NCI-H2029 treated with DMSO at 0.1 percent for 48 hours (cell line): ENCODE results near the gene COL20A1.

Source experiments
- DNase-seq: peaks from one replicate; lab custom pipeline; 2025; lab: John Stamatoyannopoulos, UW

Gene COL20A1

DNA sequence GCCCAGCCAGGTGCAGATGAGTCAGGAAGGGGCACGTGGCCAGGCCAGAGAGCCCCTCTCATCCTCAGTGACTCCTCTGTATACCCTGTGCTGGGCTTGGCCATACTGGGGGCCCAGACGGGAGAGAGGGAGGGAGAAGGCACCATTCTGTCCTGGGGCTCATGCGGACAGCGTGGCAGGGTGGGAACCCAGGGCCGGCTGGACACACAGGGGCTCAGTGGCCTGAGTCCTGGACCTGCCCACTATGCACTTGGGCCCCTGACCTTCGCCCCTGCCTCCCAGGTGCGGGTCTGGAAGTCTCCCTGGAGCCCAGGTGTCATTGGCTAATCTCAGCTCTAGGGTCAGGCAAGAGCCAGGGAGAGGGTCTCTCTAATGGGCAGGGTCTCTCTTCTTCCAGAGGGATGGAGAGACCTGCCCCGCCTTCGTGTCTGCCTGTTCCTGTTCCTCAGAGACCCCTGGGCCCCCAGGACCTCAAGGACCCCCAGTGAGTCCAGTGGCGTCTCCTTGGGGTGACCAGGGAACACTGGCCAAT, 27.7 kb downstream of the COL20A1 start:
- no peak for DNase-seq

DNA sequence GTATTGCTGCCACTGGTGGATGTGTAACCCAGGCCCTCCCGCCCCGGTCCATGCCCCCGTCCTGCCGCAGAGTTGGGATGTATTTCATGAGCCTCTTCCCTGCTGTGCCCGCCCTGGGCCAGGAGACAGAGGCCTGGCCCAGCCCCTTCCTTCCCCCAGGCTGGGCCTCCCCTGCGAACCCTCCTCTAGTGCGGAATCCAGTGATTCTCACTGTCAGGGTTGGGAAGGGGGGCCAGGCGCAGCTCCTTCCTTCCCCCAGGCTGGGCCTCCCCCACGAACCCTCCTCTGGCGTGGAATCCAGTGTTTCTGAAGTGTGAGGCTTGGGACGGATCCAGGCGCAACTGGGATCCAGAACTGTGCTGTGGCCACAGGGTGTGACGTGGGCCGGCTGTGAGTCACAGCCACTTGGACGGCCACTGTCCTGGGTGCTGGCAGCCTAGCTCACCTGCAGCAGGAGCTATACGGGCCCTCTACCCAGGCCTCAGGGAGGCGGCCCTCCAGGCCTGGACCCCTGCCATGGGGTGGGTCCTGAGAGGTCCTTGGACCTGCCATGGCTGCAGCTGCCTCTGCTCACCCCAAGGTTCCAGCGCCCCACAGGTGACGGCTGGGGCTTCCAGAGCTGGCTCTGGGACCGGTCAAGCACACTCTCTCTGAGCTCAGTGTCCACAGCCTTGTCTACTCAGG, 28.3 kb downstream of the COL20A1 start:
- DNase-seq: no peak

DNA sequence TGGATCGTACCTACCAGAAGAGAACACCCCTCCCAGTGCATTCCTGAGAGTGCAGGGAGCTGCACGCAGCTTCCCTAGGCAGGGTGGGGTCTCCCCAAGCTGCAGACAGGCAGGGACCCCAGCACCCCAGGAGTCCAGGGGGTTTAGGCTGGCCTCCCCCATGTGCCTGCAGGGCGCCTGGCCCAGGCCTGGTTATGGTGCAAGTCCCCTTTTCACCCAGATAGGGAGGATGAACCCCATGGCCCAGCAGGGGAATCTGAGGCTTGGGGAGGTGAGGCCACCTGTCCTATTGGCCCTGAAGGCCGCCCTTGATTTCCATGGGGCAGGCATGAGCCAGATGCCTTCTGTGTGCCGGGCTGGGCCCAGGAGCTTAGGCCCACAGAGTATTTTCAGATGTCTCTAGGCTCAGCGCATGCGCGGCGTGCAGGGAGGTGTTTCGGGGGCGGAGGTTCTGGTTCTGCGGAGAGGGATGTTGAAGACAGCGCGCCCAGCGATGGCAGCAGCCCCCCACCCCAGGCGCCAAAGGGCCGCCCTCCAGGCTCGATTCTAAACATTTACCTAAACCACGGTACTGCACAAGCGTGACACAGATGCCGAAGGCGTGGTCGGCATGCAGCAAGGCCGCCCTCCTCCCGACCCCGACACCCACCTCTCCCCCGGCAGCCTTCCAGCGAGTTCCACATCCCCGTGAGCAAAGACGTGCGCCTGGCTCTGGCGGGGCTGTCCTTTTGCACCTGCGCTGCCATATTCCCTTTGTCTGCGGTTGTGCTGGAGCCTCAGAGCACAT, 29.4 kb downstream of the COL20A1 start:
- no peak for DNase-seq

DNA sequence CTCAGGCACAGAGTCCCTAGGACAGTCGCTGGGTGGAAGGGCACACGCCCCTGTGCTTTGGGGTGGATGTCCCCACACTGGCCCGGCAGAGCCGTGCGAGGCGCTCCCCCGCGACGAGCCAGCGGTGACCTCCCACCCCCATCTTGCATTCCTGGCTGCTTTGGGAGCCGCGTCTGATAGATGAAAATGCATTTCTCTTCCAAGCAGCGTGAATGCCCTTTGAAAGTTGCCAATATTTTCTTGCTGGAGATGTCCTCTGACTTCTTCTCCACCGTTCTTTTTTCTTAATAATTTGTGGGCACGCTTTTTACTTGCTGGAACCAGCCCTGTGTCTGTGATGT, 29.9 kb downstream of the COL20A1 start:
- no peak for DNase-seq

DNA sequence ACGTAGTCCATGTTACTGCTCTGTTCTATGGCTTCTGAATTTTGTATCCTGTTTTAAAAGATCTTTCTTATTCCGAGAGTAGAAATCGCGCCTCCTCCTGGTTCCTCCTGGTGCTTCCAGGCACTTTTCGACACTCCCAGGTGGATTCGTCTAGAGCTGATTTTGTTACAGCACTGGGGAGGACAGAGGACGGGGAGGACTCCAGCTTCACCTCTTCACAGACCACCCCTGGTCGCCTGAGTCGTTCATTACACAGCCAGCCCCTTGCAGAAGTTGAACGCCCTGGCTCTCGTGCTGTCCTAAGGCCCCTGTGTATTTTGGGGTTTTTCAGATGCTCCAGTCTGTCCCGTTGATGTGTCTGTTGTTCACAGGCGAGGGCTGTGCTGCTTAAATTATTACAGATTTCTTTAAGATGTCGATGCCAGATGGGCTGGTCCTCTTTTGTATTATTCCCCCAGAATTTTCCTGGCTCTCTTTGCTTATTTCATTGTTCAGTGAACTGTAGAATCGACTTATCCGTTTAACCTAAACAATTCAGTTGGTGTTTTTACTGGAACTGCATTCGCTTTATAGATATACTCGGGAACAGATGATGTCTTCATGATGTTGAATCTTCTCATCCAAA, 30.5 kb downstream of the COL20A1 start:
- no peak for DNase-seq

DNA sequence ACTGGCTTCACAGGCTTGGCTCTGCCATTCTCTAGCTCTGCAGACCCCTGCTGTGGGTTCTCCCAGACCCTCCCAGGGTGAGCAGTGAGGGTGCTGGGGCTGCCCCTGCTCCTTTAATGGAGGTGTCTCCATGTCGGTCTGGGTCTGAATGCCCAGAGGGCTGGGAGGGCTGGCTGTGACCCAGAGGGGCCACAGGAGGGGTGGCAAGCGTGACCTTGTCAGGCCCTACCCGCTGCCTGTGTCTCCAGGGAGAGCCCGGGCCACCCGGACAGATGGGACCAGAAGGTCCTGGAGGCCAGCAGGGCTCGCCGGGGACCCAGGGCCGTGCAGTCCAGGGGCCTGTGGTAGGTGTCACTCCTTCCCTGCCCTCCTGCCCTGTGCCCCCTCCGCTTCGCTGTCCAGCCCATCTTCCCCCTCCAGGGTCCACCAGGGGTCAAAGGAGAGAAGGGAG, 32.1 kb downstream of the COL20A1 start:
- no peak for DNase-seq

DNA sequence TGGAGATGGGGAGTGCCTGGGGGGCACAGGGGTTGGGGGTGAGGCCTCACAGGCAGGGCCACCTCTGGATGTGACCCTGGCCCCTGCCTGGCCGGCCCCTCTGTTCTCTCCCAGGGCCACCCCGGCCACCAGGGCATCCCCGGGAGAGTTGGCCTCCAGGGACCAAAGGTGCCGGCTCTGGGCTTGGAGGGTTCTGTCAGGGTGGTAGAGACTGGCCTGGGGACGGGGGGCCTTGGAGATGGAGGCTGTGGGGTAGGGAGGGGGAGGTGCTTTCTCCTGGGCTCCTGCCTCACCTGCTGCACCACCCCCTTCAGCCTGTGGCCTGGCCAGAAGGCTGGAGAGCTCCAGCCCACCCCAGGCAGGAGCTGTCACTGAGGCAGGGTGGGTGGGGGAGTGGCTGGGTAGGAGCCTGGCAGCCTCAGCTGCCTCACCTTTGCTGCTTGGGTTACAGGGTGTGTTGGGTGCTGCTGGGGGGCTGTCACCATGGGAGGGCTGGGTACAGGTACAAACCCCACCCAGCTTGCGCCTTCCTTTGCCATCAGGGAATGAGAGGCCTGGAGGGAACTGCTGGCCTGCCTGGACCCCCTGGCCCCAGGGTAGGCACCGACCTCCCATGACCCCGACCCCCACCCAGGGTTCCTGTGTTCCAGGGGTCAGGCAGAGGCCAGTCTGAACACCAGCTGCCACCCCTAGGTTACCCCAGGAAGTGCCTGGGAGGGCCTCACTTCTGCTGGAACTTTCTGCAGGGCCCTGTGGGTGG, 32.7 kb downstream of the COL20A1 start:
- DNase-seq: no peak

DNA sequence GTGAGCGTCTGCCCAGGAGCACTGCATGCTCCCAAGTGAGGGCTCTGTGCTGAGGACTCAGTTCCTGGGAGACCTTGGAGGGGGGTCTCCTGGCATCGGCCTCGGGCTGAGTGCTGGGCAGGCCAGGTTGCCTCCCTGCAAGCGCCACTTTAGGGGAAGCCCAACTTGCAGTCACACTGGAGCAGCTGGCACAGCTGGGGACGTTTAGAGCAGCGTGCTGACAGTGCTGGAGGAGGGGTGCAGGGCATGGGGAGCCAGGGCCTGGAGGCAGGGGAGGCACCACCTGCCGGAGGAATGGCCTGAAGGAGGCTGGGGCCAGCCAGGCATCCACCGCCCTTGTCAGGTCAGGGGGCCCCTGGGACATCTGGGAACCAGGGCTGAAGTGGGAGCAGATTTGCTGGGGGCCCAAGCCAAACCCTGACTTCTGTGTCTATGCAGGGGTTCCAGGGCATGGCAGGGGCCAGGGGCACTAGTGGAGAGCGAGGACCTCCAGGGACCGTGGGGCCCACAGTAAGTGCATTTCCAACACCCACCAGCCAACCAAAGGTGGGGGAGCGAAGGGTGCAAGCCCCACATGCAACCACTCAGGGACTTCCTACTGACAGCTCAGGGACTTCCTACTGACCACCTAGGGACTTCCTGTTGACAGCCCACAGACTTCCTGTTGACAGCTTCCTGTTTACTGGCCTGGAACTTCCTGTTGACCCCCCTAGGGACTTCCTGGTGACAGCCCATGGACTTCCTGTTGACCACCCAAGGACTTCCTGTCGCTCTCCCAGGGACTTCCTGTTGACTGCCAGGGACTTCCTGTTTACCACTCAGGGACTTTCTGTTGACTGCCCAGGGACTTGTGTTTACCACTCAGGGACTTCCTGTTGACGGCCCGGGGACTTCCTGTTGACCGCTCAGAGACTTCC, 33.6 kb downstream of the COL20A1 start:
- no peak for DNase-seq

DNA sequence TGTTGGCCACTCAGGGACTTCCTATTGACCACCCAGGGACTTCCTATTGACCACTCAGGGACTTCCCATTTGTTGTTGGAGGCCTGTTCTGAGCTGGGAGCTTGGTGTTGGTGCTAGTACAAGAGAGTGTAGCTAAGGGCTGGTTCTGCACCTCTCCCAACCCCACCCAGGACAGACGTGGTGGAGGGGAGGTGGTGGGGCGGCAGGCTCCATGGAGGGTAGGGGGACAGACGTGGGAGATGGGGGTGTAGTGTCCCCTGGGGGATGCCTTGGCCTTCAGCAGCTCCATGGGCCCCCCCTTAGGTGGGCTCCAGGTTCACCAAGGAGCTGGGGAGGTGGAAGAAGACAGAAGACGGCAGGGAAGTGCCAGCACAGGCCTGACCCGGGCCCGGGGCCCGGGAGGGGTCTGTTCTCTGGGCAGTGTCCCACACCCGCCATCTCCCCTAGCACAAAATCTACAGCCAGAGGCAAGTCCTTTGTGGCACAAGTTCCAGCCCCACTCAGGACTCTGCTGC, 34.3 kb downstream of the COL20A1 start:
- no peak for DNase-seq

DNA sequence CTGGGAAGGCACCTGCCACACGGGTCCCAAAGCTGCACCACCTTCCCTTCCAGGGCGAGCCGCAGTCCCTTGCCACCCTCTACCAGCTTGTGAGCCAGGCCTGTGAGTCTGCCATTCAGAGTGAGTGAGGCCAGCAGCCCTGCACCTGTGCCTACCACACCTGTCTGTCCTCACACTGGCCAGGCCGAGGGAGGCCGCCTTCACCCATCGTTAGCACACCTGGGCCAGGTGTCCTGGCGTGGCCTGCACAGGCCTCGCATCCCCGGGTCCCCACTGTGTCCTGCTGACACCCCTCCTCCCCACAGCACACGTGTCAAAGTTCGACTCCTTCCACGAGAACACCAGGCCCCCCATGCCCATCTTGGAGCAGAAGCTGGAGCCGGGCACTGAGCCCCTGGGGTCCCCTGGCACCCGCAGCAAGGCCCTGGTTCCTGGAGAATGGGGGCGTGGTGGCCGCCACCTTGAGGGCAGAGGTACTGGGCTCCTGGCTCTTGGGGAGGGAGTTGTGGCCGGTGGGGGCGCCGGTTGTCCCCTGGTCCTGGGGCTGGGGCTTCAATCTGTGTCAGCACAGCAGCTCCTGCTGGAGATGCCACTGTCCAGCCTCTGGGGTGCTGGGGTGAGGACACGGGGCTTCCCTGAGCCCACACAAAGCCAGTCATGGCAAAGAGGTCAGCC, 35.2 kb downstream of the COL20A1 start:
- DNase-seq: no peak

DNA sequence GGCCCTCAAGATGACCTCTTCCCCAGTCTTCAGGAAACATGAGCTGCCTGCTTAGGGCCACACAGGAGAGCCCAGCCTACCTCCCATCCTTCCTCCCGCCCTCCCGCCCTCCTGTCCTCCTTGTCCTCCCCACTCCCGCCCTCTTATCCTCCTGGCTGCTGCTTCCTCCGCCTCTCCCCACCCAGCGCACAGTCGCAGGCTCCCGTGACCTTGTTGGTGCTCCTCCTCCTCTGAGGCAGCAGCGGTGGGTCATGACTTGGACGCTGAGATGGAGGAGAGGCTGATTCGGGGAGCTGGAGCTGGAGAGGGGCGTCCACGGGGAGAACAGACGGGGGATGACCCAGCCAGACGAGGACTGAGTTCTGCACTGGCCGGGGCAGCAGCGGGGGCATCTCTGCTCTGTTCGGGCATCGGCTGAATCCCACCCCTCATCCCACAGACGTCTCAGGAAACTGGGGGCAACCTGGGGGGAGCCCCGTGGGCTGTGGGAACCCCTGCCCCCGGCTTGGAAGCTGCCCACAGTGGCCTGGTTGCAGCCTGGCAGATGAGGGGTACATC, 35.8 kb downstream of the COL20A1 start:
- DNase-seq: no peak

DNA sequence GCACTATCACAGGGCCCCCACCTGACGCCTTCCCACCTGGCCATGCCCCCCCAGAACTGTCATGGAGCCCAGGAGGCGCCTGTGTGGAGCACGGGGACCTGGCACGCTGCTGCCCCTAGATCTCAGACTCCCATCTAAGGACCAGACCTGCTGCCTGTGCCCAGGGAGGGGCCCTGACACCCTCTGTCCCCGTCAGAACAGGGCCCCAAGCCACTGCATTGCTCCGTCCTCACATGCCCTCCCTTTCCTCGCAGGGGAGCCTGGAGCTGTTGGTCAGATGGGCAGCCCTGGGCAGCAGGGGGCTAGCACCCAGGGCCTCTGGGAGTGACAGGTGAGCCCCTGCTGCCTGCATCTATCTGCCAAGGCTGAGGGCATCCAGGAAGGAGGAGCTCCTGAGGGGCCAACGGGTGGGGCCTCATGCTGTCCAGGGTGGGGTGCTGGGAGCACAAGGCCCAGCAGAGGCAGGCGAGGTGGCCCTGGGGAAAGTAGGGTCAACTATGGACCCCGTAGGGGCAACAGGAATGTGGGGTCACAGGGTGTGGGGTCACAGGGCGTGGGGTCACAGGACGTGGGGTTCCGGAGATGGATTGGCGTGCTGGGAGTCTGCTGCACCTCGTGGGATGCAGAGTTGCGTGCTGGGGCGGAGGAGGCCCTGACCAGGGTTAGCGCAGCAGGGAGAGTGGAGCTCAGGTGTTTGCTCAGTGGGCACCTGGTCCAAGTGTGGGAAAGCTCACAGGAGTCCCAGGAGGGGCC, 36.5 kb downstream of the COL20A1 start:
- no peak for DNase-seq

DNA sequence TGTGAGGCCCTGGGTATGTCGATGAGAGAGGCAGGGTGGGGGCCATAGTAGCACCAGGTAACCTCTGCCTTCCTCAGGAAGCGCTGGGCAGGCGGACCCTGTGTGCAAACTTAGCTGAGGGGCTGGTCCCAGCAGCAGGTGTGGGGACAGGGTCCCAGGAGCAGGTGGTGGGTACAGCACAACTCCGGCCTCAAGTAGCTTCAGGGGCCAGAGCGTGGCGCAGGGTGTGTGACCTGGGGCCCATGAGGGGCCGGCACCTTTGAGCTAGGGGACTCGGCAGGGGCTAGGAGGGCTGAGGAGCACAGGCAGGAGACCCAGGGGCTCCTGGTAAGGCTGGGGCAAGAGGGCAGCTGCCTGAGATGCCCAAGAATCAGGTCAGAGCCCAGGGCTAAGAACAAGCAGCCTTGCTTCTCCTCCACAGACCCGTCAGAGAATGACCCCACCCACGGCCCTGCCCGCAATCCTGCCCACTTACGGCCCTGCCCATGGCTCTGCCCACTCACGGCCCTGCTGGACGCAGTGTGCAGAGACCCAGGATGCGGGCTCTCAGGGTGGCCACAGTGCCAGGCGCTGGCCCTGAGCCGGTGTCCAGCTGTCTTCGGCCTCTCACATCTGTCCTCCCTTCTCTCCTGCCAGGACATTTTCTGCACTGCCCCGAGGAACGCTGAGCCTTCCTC, 37.2 kb downstream of the COL20A1 start:
- no peak for DNase-seq

DNA sequence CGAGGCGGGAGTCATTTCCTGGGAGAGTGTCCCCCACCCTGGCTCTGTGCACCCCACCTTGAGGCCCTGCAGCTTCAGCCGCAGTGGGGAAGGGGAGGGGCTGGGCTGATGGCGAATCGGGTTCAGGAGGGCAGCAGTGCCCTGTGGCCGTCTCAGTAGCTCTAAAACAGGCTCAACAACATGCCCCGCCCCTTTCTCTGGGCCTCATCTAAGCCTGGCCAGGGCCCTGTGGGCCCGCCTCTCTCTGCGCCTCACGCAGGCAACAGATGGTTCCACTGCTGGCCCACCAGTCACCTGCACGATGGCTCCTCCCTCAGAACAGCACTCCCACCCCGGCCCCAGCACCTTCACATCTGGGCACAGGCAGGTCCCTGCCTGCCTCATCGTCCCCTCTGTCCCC, 38.0 kb downstream of the COL20A1 start:
- DNase-seq: no peak

DNA sequence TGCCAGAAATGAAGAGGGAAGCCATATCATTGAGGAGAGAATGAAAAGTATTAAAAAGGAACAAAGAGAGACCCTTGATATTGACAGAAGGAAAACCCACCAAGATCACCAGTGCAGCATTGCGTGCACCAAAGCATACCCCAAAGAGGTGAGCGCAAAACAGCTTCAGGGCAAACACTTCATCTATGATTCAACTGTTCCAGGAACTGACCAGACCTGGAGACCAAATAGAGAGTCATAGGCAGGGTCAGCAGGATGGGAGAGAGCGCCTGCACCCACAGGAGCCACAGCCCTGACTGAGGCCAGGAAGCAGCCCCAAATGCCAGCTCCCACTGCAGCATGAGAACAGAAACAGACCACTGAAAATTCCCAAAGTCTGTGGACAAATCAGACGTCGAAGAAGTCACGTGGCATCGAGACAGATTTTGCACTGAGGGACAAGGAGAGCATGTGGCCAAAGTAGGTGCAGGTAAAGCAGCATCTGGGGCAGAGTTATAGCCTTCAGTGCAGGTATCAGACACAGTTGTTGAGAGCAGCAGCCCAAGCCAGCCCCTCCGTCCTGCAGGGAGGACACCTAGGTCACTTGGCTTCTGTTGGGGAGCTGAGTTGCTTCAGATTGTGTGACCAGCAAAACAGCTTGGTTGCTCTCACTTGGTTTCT, 38.9 kb downstream of the COL20A1 start:
- DNase-seq: no peak

DNA sequence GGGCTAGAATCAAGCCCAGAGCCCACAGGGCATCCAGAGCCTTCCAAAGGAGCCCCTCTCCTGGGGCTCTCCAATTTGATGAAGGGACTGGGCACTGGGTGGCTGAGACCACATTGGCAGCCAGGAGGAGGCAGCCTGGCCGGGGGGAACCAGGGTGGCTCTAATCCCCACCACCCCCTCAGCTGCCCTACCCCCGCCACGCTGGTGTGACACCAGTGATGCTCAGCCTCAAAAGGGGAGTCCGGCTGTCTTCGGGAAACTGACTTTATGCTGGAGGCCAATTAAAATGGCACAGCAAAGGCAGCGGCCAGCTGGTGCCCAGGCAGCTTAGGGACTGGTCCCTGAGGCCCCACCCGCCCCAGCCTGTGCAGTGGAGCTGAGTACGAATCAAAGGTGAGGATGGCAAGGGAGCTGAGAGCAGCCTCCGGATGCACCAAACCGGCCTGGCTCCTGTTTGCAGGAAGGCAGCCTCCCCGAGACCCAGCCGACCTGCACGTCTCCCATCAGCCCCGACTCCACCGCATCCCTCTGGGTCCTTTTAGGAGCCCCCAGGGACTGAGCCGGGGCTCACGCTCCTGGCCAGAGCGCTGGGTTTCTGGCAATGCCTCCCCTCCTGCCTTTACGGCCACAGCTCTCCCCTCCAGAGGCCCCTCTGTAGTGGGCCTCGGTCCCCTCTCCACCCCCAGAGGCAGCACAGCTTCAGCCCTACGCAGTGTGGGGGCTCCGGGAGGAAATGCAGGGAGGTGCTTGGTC, 39.7 kb downstream of the COL20A1 start:
- DNase-seq: no peak

DNA sequence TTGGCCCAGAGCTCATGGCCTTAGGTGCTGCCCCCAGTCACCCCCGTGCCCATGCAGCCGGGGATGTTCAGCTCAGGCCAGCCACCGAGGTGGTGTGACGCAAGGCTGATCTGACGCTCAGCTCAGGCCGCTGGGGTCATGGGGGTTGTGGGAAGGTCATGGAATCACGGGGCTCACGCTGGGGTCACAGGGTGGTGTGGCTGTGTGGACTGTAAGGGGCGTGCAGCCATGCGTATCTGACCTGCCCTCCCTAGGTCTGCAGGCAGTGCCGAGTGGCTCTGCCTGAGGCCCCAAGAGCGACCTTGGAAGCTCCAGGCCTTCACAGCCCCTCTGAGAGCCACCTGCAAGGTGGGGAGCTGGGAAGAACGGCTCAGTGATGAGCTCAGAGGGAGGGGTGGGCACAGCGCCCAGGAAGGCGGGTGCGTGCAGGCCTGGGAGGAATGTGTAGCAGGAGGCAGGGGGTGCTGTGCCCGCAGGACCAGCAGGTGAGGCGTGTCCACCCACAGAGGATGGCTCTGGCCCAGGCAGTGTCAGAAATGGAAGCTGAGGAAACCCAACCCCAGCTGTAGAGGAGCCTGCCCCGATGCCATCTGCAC, 40.4 kb downstream of the COL20A1 start:
- DNase-seq: no peak
